ENCODE measurements around the gene CEMP1.

DNA sequence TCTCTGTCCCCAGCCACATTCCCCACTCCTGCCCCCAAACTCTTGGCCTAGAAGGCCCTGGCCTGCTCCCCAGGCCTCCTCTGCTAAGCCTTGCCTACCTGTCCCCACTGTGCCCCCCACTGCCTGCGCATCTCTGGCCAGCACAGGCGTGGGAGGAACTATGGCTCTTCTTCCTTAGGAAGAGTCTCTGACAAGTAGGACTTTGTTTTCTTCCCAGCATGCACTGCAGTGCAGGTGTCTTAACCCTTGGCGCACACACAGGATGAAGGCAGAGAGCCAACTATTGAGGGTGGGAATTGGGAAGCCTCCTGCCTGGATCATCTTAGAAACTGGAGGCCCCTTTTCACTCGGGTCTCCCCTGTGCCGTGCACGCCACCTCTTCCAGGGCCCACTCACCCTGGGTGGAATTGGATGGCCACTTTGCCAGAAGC lies 7.4 kb downstream of the CEMP1 start:
- no peak for TF ChIP-seq POLR2AphosphoS5 (IDR thresholded peaks at IDR 0.05; ENCODE audit: low read depth, low read length)
- no peak for TF ChIP-seq SIN3A (IDR thresholded peaks at IDR 0.05; ENCODE audit: borderline replicate concordance, insufficient read depth, low read length)
- TF ChIP-seq, protein P1, sequence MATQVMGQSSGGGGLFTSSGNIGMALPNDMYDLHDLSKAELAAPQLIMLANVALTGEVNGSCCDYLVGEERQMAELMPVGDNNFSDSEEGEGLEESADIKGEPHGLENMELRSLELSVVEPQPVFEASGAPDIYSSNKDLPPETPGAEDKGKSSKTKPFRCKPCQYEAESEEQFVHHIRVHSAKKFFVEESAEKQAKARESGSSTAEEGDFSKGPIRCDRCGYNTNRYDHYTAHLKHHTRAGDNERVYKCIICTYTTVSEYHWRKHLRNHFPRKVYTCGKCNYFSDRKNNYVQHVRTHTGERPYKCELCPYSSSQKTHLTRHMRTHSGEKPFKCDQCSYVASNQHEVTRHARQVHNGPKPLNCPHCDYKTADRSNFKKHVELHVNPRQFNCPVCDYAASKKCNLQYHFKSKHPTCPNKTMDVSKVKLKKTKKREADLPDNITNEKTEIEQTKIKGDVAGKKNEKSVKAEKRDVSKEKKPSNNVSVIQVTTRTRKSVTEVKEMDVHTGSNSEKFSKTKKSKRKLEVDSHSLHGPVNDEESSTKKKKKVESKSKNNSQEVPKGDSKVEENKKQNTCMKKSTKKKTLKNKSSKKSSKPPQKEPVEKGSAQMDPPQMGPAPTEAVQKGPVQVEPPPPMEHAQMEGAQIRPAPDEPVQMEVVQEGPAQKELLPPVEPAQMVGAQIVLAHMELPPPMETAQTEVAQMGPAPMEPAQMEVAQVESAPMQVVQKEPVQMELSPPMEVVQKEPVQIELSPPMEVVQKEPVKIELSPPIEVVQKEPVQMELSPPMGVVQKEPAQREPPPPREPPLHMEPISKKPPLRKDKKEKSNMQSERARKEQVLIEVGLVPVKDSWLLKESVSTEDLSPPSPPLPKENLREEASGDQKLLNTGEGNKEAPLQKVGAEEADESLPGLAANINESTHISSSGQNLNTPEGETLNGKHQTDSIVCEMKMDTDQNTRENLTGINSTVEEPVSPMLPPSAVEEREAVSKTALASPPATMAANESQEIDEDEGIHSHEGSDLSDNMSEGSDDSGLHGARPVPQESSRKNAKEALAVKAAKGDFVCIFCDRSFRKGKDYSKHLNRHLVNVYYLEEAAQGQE (IDR thresholded peaks at IDR 0.05; ENCODE audit: insufficient read depth in 1 of 2, low read depth in 2 of 2, low read length in 2 of 2): no peak
